CMK (cell line): ENCODE results near the gene BZW1.
A peak's percentile ranks its signal among the peaks of the same experiment; 100 is the strongest.

Source experiments
- DNase-seq: peaks from one replicate; pipeline ENCODE4 v3.0.0-alpha.2; 2010; ENCODE audit warnings: low read depth

Gene BZW1

GRCh38 chr2:200839513-200839912 lies 27.8 kb downstream of the BZW1 start:
- no peak for DNase-seq

GRCh38 chr2:200843993-200844948 lies 32.6 kb downstream of the BZW1 start:
- DNase-seq = no peak

GRCh38 chr2:200845194-200845593 lies 33.5 kb downstream of the BZW1 start:
- DNase-seq = no peak

- no peak for DNase-seq
These were observed 34.1 kb downstream of the BZW1 start for GRCh38 chr2:200845669-200846325.

GRCh38 chr2:200847269-200847668 lies 35.6 kb downstream of the BZW1 start:
- no peak for DNase-seq

DNA sequence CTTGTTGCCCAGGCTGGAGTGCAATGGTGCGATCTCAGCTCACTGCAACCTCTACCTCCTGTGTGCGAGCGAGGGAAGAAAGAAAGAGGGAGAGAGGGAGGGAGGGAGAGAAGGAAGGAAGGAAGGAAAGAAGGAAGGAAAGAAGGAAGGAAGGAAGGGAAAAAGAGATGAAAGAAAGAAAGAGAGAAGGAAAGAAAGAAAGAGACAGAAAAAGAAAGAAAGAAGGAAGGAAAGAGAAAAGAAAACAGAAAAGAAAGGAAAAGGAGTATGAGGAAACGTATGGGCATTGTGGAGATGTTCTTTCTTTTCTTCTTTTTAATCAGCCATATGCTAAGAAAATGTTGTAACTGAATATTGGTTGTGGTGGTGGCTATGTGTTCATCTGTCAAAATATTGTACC lies 36.2 kb downstream of the BZW1 start:
- DNase-seq = no peak

DNA sequence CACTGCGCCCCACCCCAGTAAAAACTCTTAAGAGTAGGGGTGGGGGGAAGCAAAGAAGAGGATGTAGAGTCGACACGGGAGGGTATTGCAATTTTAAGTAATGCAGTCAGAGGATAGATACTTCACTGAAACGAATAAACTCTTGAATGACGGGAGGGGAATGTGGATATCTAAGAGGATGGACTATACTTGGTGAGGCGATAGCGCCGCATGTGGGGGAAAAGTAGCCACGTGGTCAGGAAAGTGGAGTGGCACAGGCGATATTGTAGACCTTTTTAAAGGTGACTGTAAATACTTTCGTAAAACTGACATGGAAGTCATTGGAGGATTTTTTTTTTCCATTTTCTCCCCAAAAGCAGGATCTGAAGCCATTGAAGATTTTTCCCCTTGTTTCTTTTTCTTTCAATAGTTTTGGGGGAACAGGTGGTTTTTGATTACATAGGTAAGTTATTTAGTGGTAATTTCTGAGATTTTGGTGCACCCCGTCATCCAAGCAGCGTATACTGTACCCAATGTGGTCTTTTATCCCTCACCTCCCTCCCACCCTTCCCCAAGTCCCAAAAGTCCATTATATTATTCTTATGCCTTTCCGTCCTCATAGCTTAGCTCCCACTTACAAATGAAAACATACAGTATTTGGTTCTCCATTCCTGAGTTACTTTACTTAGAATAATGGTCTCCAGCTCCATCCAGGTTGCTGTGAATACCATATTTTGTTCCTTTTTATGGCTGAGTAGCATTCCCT lies 39.0 kb downstream of the BZW1 start:
- DNase-seq = no peak

DNA sequence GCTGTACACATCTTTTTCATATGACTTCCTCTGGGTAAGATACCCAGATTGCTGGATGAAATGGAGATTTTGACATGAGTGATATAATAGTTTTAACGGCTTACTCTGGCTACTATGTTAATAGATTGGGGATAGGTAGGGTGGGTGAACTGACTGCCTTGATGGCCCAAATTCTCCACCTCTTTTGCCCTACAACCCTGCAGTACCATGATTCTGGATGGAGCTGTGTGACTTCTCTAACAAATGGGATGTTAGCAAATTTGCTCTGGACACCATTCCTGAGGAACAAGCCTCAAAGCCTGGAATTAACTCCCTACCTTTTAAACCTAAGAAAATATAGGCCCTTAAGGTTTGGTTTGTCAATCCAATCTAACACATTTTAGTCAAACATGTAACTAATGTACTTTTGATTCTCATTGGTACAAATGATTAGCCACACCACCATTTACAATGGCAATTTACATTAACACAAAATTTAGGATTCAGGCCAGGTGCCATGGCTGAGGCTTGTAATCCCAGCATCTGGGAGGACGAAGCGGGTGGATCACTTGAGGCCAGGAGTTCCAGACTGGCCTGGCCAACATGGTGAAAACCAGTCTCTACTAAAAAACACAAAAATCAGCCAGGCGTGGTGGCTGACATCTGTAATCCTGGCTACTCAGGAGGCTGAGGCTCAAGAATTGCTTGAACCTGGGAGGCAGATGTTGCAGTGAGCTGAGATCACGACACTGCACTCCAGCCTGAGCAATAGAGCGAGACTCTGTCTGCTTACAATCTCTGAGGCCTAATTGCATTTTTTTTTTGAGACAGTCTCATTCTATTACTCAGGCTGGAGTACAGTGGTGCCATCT lies 39.9 kb downstream of the BZW1 start:
- no peak for DNase-seq

- DNase-seq = no peak
These were observed 40.9 kb downstream of the BZW1 start for GRCh38 chr2:200852605-200853004.

DNA sequence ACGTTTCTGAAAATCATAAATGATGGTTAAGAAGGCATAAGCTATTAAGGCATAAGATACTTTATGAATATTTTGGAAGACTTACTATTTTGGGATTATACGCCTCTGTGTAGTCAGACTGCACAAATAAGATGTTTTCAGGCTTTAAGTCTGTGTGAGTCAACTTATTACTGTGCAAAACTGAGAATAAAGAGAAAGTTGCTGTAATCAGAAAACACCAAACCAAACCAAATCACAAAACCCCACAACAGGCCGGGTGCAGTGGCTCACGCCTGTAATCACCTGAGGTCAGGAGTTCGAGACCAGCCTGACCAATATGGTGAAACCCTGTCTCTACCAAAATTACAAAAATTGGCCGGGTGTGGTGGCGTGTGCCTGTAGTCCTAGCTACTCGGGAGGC lies 45.1 kb downstream of the BZW1 start:
- DNase-seq = no peak

DNA sequence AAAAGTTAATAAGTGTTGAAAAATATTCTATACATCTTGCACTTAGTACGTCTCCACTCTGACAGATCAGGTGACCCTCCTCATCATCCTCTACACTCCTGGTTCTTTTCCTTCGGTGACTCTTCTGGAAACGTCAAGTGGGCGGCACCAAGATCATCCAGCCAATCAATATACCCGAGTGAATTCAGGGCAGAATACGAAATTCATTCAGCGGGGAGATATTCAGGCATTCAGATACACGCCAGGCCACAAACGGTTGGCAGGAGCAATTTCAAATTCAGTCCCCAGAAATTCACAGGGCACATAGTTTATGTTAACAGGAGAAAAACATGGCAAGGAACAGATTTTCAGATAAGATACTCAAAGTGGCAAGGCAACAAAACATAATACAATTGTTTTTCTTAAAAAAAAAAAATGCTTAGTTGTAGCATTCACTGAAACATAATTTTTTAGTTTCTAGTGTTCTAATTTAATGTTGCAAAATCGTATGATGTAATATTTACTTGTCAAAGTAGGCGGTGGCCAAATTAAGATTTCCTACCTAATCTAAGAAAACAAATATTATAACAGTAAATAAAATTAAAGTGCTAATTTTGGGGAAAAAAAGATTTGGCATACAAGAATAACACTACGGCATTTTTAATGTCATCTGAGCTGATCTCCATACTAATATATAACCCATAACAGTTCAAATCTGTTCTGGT lies 48.5 kb downstream of the BZW1 start:
- no peak for DNase-seq

DNA sequence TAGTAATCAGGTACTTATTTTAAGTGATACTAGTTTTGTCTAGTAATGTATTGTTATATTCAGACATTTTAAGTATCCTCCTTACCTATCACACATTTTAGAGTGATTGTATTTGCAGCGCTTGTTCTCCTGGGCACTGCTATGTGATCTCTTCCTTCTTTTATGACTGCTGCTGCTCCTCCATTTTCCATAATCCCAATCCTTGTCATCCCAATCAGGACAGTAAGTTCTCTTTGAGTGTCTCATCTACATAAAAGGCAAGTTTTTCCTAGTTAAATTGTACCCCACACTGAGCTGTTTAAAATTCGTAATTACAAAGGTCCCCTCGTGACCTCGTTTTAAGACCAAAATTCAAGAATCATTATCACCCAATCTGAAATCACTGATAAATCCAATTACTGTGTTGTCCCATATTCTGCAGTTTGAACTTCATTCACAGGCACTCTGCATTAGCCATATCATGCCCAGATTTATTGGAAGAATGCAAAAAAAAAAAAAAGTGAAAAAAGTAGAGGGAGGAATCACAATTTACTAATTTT lies 50.0 kb downstream of the BZW1 start:
- DNase-seq = no peak

DNA sequence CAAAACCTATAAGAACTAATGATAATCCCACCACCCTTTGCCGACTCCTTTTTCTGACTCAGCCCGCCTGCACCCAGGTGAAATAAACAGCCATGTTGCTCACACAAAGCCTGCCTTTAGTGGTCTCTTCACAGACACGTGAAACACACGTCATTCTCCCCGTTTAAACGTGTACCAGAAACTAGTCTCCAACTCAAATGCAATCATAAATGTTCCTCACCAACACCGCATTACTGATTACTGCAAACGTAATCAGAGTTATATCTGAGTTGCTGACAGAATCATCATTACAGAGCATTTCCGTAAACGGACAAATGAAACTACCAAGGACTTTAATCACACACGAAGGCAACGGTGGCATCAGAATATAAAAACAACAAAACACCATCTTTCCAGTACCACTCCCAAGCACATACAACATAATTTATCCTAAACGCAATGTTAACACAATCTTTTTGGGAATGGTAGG lies 50.9 kb downstream of the BZW1 start:
- no peak for DNase-seq

DNA sequence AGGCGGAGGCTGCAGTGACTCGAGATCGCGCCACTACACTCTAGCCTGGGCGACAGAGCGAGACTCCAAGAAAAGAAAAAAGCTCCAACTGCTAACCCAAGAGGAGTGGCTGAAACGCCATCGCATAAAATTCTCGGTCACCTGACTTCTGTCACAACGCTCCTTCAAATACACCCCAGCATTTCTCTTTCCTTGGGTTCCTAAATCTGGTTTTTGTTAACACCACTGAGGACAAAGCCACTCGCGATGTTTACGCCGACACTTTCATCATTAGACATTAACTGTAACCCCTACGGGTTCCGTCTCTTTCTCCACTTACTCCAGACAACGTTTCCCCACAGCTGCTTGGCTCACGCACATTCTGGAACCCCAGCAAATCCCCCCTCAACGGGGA lies 52.1 kb downstream of the BZW1 start:
- no peak for DNase-seq

GRCh38 chr2:200864176-200865034 lies 52.7 kb downstream of the BZW1 start, which contains the start of gene CLK1:
Gene CLK1, minus strand, starts transcription at chr2:200864658. Its CDS starts 2,796 bp downstream, at chr2:200861862.
- DNase-seq = peak; percentile 81

GRCh38 chr2:200869014-200869413 lies 57.3 kb downstream of the BZW1 start:
- DNase-seq = no peak

DNA sequence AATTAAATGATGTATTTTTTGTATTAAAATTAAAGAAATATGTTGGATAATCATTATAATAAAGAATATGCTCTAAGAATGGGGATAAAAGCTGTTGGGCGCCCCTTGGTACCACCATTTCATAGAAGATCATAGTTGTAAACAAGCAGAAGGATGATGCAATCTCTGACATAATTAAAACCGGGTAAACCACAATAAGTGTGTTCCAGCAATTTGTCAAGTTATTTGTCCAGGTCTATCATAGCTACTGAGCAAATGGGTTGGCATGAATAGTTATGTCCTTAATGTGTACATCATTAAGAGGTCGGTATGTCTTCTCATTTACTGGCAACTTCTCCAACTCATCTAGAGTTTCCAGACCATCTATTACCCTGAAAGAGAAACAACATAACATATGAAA lies 59.4 kb downstream of the BZW1 start:
- DNase-seq = no peak

DNA sequence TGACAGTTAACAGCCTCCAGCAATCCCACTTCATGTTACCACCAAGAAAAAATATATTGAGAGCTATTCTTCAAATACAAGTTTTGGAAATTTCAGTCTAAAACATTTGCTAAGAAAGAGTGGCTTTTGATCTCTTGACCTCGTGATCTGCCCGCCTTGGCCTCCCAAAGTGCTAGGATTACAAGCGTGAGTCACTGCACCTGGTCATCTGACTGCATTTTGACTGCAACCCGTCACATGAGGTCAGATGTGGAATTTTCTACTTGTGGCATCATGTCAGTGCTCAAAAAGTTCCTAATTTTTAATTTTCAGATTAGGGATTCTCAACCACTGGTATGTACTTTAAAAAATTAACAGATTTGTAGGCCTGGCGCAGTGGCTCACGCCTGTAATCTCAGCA lies 61.9 kb downstream of the BZW1 start:
- DNase-seq = no peak
